ENCODE measurements around the gene MAP2K5. TPM values are rescaled to one million over a fixed set of nuclear protein-coding genes. Genes with fewer than 3 reads are reported as not detected.

The MAP2K5 gene
- total and polyA plus RNA-seq, 9 of the 15 experiments (the other 6 are each of a cell fraction or from before 2014, with no cell fraction given) = 0.41 to 16.5 (median 7.5) TPM

DNA sequence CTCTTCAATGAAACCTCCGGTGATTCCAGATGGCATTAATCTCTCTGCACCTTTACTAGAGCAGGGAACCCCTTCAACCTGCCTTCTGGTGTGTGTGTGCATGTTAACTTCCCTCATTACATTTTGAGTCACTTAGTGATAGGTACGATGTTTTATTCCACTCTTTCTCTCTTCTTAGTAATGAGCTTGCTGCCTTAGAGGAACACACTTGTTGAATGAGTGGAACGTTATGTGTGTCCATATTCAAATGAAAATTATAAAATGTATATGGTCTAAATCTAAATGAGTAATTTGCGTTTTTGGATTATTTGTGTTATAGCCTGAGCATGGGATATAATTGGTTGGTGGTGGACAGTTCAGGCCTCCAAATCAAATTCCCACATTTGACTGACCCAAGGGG lies 12.1 kb downstream of the MAP2K5 start:
- peaks cover 39% of the 10 kb centered on the region for H3K36me3 ChIP-seq (ENCODE audit: control insufficient read depth, insufficient read depth, low read length)
- intact Hi-C loops (cut with micrococcal nuclease) = no loop called here
- CTCF ChIA-PET (ENCODE audit: low intra/inter-chr PET ratio) = no interaction called here
- no peak for TF ChIP-seq ZNF584 (CRISPR knock-in tag; IDR thresholded peaks at IDR 0.05; ENCODE audit: low read depth)
- TF ChIP-seq NFATC3 (IDR thresholded peaks at IDR 0.05) = no peak
- no peak for TF ChIP-seq DNMT1 (IDR thresholded peaks at IDR 0.05)
- no peak for TF ChIP-seq BRD4 (IDR thresholded peaks at IDR 0.05)
- TF ChIP-seq RFX1 (IDR thresholded peaks at IDR 0.05) = no peak
- TF ChIP-seq CREB1 (IDR thresholded peaks at IDR 0.05) = no peak
- TF ChIP-seq CREB1 (CRISPR knock-in tag; IDR thresholded peaks at IDR 0.05) = no peak
- no peak for TF ChIP-seq ZNF644 (tag; IDR thresholded peaks at IDR 0.05; ENCODE audit: low read depth)
- TF ChIP-seq ZNF354B (CRISPR knock-in tag; IDR thresholded peaks at IDR 0.05) = no peak
- no peak for TF ChIP-seq TAL1 (IDR thresholded peaks at IDR 0.05)
- TF ChIP-seq VEZF1 (CRISPR knock-in tag; IDR thresholded peaks at IDR 0.05) = no peak
- TF ChIP-seq ZBTB49 (CRISPR knock-in tag; IDR thresholded peaks at IDR 0.05; ENCODE audit: borderline replicate concordance) = no peak
- TF ChIP-seq, protein P1, sequence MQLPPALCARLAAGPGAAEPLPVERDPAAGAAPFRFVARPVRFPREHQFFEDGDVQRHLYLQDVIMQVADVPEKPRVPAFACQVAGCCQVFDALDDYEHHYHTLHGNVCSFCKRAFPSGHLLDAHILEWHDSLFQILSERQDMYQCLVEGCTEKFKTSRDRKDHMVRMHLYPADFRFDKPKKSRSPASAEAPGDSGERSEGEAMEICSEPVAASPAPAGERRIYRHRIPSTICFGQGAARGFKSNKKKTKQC (CRISPR knock-in tag; IDR thresholded peaks at IDR 0.05) = no peak
- no peak for TF ChIP-seq ZNF174 (CRISPR knock-in tag; IDR thresholded peaks at IDR 0.05)
- TF ChIP-seq TGIF2 (CRISPR knock-in tag; IDR thresholded peaks at IDR 0.05) = no peak
- no peak for TF ChIP-seq SP2 (IDR thresholded peaks at IDR 0.05; ENCODE audit: extremely low read depth, low read depth, low read length, poor library complexity, severe bottlenecking)
- TF ChIP-seq ZNF740 (CRISPR knock-in tag; IDR thresholded peaks at IDR 0.05) = no peak
- no peak for TF ChIP-seq ZNF740 (tag; IDR thresholded peaks at IDR 0.05)

More for the DNA sequence above, 12.1 kb downstream of the MAP2K5 start:
- Histone ChIP-seq H3K79me2 (ENCODE audit: control insufficient read depth, insufficient read depth, low read length) (no peaks in the 10 kb centered on the region), H2AFZ (ENCODE audit: low read depth, low read length) (no peak overlapping the region), H3K27ac (ENCODE audit: extremely low read depth, low read depth, low read length) (no peak overlapping the region), H3K4me2 (ENCODE audit: insufficient read depth, low read length) (no peak overlapping the region), H4K20me1 (replicated peaks; ENCODE audit: control insufficient read depth, insufficient read depth, low read length) (no peaks in the 10 kb centered on the region), H3K9me1 (ENCODE audit: control insufficient read depth, insufficient read depth, low read length) (no peaks in the 10 kb centered on the region), H3K4me3 (no peak overlapping the region), H3K9me3 (replicated peaks; ENCODE audit: control insufficient read depth, insufficient read depth, low read depth, low read length) (no peaks in the 10 kb centered on the region; the same call in 1 of the 2 replicates), H3K27me3 (ENCODE audit: control insufficient read depth in 2 of 2, insufficient read depth in 2 of 2, low read length in 2 of 2) (no peaks in the 10 kb centered on the region), H3K4me1 (replicated peaks in 1 of 2; ENCODE audit: control insufficient read depth in 2 of 2, insufficient read depth in 2 of 2, low read length in 2 of 2) (peaks cover 4 to 13% of the 10 kb centered on the region in 2 experiments; a peak in 4 of 5 replicates), H3K9ac (ENCODE audit: insufficient read depth in 1 of 2, low read depth in 2 of 2, low read length in 2 of 2) (no peak overlapping the region)
- no peak for FAIRE-seq
- no peak for ATAC-seq
- DNase-seq (ENCODE audit: extremely low read depth in 1 of 4, low spot score in 3 of 4) = no peak
- POLR2A ChIA-PET = interaction anchor here (0.6 to 1.4 kb wide), 4 partner anchors 11 to 494 kb away, joined by 3 to 6 read pairs (median 4); partner anchors contain the start of gene MAP2K5
- in situ Hi-C loops (cut with MboI) = no loop called here
- no TSS peak for BruUV-seq (replicated peaks)
- WGBS (ENCODE audit: insufficient coverage, low coverage, missing lambda C conversion rate) = 64% methylated on average over 4 of the region's 4 CpGs
